Endothelial cell of umbilical vein (primary cell): ENCODE results near the gene DPH6.

ENCODE experiments used
- JUN ChIP-seq: IDR thresholded peaks from 2 replicates; pipeline ENCODE4 v1.6.1; 2011; ENCODE audit warnings: borderline replicate concordance, low read depth; ENCODE audit not compliant: insufficient read length, insufficient read depth
- MYC ChIP-seq: IDR thresholded peaks from one replicate; pipeline ENCODE4 v1.6.1; 2011; ENCODE audit warnings: mild to moderate bottlenecking, low read depth, low read length
- TF ChIP-seq, protein P1 (sequence below), 2 donors: IDR thresholded peaks; 1 replicate in 1 of 2; 2 replicates in 1 of 2; pipeline ENCODE4 v1.5.1; 2011; ENCODE audit warnings: low read length in 2 of 2, mild to moderate bottlenecking in 2 of 2, moderate library complexity in 2 of 2, control low read depth in 1 of 2, inconsistent platforms in 1 of 2, low read depth in 1 of 2; ENCODE audit not compliant: insufficient read depth in 1 of 2; ENCODE audit errors: extremely low read depth in 1 of 2
- TF ChIP-seq, protein P2 (sequence below): IDR thresholded peaks from 2 replicates; pipeline ENCODE4 v1.6.1; 2011; ENCODE audit not compliant: insufficient read depth, insufficient read length

DNA sequence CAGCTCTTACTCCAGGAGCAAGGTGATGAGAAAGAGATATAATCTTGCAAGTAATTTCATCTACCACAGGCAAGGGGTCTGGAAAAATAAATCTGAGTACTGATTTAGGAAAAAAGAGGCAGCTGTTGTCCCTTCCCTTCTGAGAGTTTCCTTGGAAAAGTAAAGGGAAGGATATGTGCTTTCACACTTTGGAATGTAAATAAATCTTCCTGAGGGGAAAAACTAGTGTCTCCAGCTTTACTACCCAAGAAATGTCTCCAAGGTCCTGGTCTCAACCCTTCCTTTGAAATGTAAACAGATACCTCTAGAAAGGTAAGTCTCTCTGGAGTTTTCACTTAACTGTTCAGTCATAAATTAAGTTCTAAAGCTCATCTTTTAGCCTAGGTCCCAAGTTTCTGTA lies 102.6 kb downstream of the DPH6 start:
- TF ChIP-seq, protein P1, sequence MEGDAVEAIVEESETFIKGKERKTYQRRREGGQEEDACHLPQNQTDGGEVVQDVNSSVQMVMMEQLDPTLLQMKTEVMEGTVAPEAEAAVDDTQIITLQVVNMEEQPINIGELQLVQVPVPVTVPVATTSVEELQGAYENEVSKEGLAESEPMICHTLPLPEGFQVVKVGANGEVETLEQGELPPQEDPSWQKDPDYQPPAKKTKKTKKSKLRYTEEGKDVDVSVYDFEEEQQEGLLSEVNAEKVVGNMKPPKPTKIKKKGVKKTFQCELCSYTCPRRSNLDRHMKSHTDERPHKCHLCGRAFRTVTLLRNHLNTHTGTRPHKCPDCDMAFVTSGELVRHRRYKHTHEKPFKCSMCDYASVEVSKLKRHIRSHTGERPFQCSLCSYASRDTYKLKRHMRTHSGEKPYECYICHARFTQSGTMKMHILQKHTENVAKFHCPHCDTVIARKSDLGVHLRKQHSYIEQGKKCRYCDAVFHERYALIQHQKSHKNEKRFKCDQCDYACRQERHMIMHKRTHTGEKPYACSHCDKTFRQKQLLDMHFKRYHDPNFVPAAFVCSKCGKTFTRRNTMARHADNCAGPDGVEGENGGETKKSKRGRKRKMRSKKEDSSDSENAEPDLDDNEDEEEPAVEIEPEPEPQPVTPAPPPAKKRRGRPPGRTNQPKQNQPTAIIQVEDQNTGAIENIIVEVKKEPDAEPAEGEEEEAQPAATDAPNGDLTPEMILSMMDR (IDR thresholded peaks at IDR 0.05; ENCODE audit: extremely low read depth in 1 of 2, insufficient read depth in 1 of 2, low read depth in 1 of 2, low read length in 2 of 2) = no peak
- TF ChIP-seq MYC (no peak), JUN (no peak)
- TF ChIP-seq, protein P2, sequence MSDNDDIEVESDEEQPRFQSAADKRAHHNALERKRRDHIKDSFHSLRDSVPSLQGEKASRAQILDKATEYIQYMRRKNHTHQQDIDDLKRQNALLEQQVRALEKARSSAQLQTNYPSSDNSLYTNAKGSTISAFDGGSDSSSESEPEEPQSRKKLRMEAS = no peak
